CD4-positive, alpha-beta T cell treated with Interleukin-15 for 1 hour (primary cell): ENCODE data around the gene KIF21B.

Source experiments
- DNase-seq: peaks from one replicate; pipeline ENCODE4 v3.0.0-alpha.2; 2020

The KIF21B gene

GRCh38 chr1:201042779-201043461 is 19.4 kb upstream of the KIF21B start:
- peak; percentile 70 for DNase-seq

GRCh38 chr1:201041011-201041410 is 17.5 kb upstream of the KIF21B start:
- DNase-seq = no peak

- no peak for DNase-seq
Observed at GRCh38 chr1:201039876-201040275, 16.4 kb upstream of the KIF21B start.

GRCh38 chr1:201039418-201039817 is 15.9 kb upstream of the KIF21B start:
- DNase-seq = no peak

GRCh38 chr1:201038186-201038876 is 14.8 kb upstream of the KIF21B start:
- no peak for DNase-seq

- no peak for DNase-seq
Observed at GRCh38 chr1:201036188-201036842, 12.8 kb upstream of the KIF21B start.

- no peak for DNase-seq
Observed at GRCh38 chr1:201034671-201035070, 11.2 kb upstream of the KIF21B start.

- DNase-seq = no peak
Observed at GRCh38 chr1:201032408-201032807, 8.9 kb upstream of the KIF21B start.

GRCh38 chr1:201028461-201028889 is 5.0 kb upstream of the KIF21B start:
- no peak for DNase-seq

GRCh38 chr1:201026836-201027235 is 3.3 kb upstream of the KIF21B start:
- DNase-seq = no peak

- DNase-seq = no peak
Observed at GRCh38 chr1:201026234-201026633, 2.7 kb upstream of the KIF21B start.

GRCh38 chr1:201025571-201026002 is 2.1 kb upstream of the KIF21B start:
- no peak for DNase-seq

- DNase-seq = no peak
Observed at GRCh38 chr1:201024625-201024998, 1.1 kb upstream of the KIF21B start.

GRCh38 chr1:201023920-201024624 is 558 bp upstream of the KIF21B start:
- DNase-seq = no peak

- DNase-seq = peak; percentile 51
Observed at GRCh38 chr1:201022820-201023516, 546 bp downstream of the KIF21B start.

- no peak for DNase-seq
Observed at GRCh38 chr1:201022493-201022819, 1.1 kb downstream of the KIF21B start.

- DNase-seq = no peak
Observed at GRCh38 chr1:201021630-201022492, 1.7 kb downstream of the KIF21B start.

GRCh38 chr1:201020721-201021629 is 2.5 kb downstream of the KIF21B start:
- no peak for DNase-seq

- DNase-seq = peak; percentile 52
Observed at GRCh38 chr1:201020040-201020591, 3.4 kb downstream of the KIF21B start.

- DNase-seq = peak; percentile 90
Observed at GRCh38 chr1:201019321-201019977, 4.1 kb downstream of the KIF21B start.
